ENCODE measurements around the gene ZFP36.
A peak's percentile ranks its signal among the peaks of the same experiment; 100 is the strongest.

Gene ZFP36

GRCh38 chr19:39405958-39406655 is 540 bp upstream of the ZFP36 start:
- no peak for DNase-seq (ENCODE audit: low read depth)

- no peak for DNase-seq (ENCODE audit: low read depth)
These were observed 688 bp downstream of the ZFP36 start for GRCh38 chr19:39407410-39407659.

GRCh38 chr19:39407660-39408391 is 1.2 kb downstream of the ZFP36 start:
- no peak for DNase-seq (ENCODE audit: low read depth)

DNA sequence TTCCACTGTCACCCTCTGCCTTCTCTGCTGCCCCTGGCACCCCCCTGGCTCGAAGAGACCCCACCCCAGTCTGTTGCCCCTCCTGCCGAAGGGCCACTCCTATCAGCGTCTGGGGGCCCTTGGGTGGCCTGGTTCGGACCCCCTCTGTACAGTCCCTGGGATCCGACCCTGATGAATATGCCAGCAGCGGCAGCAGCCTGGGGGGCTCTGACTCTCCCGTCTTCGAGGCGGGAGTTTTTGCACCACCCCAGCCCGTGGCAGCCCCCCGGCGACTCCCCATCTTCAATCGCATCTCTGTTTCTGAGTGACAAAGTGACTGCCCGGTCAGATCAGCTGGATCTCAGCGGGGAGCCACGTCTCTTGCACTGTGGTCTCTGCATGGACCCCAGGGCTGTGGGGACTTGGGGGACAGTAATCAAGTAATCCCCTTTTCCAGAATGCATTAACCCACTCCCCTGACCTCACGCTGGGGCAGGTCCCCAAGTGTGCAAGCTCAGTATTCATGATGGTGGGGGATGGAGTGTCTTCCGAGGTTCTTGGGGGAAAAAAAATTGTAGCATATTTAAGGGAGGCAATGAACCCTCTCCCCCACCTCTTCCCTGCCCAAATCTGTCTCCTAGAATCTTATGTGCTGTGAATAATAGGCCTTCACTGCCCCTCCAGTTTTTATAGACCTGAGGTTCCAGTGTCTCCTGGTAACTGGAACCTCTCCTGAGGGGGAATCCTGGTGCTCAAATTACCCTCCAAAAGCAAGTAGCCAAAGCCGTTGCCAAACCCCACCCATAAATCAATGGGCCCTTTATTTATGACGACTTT is 2.0 kb downstream of the ZFP36 start:
- no peak for DNase-seq (ENCODE audit: low read depth)

- no peak for DNase-seq (ENCODE audit: low read depth)
These were observed 2.8 kb downstream of the ZFP36 start for GRCh38 chr19:39409208-39410016.

GRCh38 chr19:39410017-39410830 is 3.6 kb downstream of the ZFP36 start:
- DNase-seq (ENCODE audit: low read depth), result no peak

DNA sequence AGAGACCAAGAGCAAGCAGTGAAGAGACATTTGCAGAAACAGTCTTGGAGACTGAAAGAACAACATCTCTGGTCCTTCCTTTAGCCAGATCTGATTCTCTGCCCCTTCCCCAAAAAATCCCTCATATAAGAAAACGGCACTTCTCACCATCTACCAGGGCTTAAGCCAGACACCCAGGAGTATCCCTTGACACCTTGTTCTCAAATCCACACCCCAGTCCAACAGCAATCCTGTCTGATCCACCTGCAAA is 4.1 kb downstream of the ZFP36 start:
- DNase-seq (ENCODE audit: low read depth), result no peak

- DNase-seq (ENCODE audit: low read depth), result no peak
These were observed 4.6 kb downstream of the ZFP36 start for GRCh38 chr19:39411081-39411831.

GRCh38 chr19:39411832-39412099 is 5.1 kb downstream of the ZFP36 start:
- DNase-seq (ENCODE audit: low read depth), result peak; percentile 92

DNA sequence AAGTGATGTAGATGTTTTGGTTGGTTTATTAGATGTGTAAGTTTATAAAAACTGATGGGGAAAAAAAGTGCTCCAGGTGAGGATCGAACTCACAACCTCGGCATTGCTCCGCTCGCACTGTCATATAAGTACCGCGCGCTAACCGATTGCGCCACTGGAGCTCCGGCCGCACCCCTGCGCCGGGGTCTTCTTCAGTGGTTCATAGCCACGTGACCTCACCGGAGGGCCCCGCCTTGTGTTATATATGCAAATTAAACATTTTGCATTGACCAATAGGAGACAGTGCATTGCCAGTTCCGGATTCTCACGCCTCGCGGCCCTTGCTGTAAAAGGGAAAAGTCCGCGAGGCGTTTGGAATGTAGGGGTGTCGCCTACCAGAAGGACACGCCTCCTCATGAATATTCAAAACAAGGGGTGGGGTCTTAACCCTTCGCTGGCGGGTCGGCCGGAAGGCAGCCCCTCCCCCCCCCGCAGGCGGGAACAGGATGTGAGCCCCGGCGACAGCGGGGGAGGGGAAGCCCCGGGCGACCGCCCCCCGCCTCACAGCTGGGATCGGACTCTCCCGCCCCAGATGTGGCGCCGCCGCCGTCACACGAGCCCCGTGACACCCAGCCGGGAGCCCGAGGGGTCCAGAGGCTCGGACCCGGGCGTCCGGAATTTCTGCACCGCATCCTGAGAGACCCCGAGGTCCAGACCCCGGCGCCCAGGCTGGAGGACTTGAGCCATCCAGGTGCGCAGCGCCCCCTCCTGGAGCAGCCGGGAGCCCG is 5.6 kb downstream of the ZFP36 start, which contains the start of gene PLEKHG2:
PLEKHG2 (plus strand) TSS at position 570 of the 767 bp plus-strand sequence. CDS start 1,418 bp downstream, outside the sequence.
- DNase-seq (ENCODE audit: low read depth), result peak; percentile 100

DNA sequence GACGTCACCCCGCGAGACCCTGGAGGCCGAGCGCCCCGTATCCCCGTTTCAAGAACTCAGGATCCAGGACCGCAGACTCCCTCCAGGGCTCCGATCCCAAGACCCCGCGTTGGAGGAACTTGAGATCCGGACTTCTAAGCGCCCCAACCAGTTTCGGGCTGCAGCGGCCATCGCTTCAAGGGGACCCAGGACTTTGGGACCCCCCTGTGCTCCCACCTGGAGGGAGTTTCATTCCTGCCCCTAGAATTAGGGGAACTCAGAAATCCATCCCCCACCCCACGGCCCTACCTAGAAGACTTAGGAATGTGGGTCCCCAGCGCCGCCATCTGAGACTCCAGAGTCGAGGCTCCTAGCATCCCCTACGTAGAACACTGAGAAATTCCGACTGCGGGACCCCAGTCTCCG is 6.2 kb downstream of the ZFP36 start:
- no peak for DNase-seq (ENCODE audit: low read depth)

DNA sequence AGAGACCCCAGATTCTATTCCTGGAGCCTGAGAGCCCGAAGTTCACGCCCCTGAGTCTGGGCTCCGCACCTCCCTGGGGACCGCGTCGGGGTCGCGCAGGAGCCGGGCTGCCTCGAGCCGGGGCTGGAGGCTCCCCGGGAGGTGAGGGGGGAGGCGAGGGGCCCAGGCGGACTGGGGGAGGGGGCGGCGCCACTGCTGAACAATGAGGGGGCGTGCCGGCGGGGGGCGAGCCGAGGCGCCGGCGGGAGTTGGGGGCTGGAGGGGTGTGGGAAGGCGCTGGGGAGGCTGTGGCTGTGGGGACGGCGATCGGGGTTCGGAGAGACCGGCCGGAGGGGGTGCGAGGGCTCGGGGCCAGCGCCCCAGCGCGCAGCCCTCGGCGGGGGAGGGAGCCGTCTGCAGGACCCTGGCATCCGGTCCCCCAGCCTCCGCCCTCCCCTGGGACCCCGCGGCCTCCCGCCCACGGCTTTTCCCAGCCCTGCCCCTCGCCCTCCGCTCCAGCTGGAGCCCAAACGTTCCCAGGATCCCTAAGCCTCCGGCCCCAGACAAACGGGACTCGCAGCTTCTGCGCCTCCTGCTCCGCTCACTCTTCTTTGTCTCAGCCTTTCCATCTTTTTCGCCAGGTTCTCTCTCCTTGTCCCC is 6.7 kb downstream of the ZFP36 start:
- DNase-seq (ENCODE audit: low read depth), result no peak

GRCh38 chr19:39413911-39414608 is 7.4 kb downstream of the ZFP36 start:
- no peak for DNase-seq (ENCODE audit: low read depth)

DNA sequence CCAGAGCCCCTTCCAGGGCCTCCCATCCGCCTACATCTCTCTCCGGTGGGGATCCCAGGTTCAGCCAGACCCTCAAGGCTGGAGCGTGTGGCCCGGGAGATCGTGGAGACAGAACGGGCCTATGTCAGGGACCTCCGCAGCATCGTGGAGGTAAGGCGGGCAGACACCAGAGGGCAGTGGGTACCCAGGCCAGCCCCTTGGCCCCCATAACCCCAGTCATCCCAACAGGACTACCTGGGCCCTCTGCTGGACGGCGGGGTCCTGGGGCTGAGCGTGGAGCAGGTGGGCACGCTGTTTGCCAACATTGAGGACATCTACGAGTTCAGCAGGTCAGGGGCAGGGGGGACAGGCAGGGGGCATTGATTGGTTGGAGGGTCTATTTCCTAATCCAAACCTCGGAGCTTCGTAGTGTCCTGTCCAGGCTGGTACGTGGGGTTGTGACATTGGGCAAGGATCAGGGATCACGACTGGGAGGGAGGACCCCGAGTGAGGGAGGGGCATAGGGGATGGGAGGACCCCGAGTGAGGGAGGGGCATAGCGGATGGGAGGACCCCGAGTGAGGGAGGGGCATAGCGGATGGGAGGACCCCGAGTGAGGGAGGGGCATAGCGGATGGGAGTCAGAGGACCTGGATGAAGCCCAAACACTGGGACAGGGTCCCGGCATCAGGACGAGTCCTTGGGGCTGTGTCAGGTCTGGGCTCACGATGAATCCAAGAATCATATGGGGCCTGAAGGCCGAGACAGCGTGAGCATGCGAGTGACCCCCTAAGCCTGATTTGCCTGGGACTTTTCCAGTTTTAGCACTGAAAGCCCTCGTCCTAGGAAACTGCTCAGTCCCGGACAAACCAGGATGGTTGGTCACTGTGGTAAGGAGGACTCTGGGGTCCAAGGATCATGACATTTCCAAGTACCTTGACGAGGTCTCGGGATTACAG is 8.7 kb downstream of the ZFP36 start:
- DNase-seq (ENCODE audit: low read depth), result no peak

- DNase-seq (ENCODE audit: low read depth), result no peak
These were observed 9.8 kb downstream of the ZFP36 start for GRCh38 chr19:39416152-39417120.

DNA sequence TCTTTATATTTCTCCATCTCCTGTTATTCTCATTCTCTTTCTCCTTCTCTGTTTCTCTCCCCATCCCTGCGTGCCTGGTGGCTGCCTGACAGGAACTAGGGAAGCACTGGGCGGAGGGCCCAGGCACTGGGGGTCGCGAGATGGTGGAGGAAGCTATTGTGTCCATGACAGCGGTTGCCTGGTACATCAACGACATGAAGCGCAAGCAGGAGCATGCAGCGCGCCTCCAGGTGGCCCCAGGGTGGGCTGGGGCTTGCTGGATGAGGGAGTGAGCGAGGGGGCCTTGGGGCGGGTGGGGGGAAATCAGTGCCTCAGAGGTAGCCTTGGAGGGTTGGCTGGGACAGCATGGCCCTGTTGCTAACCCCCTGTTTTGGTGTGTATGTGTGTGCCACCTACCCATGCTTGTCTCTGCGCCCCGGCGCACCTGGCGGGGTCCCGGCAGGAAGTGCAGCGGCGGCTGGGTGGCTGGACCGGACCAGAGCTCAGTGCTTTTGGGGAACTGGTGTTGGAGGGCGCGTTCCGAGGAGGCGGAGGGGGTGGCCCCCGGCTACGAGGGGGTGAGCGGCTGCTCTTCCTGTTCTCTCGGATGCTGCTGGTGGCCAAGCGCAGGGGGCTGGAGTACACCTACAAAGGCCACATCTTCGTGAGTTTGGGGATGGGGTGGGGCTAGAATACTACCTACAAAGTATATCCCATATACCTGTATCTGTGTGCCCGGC is 11.0 kb downstream of the ZFP36 start:
- DNase-seq (ENCODE audit: low read depth), result no peak

Data from fibroblast of the conjunctiva (primary cell).